GM12892 (cell line): ENCODE data around the gene SARS1. TPM values are rescaled to one million over a fixed set of nuclear protein-coding genes. Genes with fewer than 3 reads are reported as not detected.
"Not testable (repeated sequence)": the region's sequence is repeated elsewhere in the genome, so short reads cannot be mapped to it uniquely, and the experiment has no call there.

Experiments used
- DNase-seq: peaks from one replicate; pipeline ENCODE4 v3.0.0; 2011; ENCODE audit not compliant: insufficient read length
- FAIRE-seq: peaks from 2 replicates; lab custom pipeline; 2011; peaks lifted over from hg19 to GRCh38; lab: Jason Lieb, UNC
- POLR2A ChIP-seq: IDR thresholded peaks from 2 replicates; pipeline ENCODE4 v1.6.1; 2011; ENCODE audit warnings: low read depth, low read length, control low read depth
- POLR2AphosphoS5 ChIP-seq: IDR thresholded peaks from 2 replicates; pipeline ENCODE4 v1.6.1; 2011; ENCODE audit warnings: low read depth, low read length, control low read depth
- TAF1 ChIP-seq: IDR thresholded peaks from 2 replicates; pipeline ENCODE4 v1.6.1; 2011; ENCODE audit warnings: low read depth, mild to moderate bottlenecking, control low read depth, low read length, borderline replicate concordance
- polyA plus RNA-seq: library from polyadenylated mRNA; unstranded; fragments of >200 nt; gene quantifications from one replicate; pipeline ENCODE4 v1.2.1, GENCODE V29; 2012; ENCODE audit warnings: missing spikeins, inconsistent platforms; ENCODE audit not compliant: missing spikeins

The SARS1 gene, protein sequence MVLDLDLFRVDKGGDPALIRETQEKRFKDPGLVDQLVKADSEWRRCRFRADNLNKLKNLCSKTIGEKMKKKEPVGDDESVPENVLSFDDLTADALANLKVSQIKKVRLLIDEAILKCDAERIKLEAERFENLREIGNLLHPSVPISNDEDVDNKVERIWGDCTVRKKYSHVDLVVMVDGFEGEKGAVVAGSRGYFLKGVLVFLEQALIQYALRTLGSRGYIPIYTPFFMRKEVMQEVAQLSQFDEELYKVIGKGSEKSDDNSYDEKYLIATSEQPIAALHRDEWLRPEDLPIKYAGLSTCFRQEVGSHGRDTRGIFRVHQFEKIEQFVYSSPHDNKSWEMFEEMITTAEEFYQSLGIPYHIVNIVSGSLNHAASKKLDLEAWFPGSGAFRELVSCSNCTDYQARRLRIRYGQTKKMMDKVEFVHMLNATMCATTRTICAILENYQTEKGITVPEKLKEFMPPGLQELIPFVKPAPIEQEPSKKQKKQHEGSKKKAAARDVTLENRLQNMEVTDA
- 87.9 TPM for polyA plus RNA-seq

DNA sequence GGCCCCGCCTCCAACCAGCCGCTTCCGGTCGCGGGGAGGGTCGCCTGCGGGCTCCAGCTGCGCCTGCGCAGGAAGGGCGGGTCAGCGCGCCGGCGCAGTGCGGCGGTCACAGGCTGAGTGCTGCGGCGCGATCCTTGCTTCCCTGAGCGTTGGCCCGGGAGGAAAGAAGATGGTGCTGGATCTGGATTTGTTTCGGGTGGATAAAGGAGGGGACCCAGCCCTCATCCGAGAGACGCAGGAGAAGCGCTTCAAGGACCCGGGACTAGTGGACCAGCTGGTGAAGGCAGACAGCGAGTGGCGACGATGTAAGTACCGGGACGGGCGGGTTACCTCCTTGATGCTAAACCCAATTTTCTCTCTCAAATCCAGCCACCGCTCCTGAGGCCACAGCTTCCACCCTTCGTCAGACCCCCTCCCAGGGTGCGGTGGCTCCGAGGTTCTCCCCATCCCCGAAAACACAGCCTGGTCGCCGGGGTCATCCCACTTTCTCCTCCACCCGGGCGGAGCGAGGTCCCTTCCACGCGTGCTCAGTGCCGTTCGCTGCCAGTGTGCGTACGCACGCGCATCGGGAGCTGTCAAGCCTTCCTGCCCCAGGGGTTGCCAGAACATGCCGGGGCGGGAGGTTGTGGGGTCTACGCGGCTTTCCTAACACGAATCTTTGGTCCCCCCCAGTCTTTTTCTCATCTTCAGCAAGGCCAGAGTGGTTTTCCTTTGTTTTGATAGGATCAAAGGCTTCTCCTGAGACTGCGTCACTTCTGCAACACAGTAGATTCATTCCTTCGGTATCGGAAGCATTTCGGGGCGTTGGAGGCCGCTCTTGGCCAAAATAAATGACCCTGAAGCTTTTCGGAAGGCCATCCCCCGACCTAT lies at the start of gene SARS1:
Gene SARS1, plus strand, starts transcription at position 95 of the 870 bp plus-strand sequence. Its CDS starts 75 bp downstream, at position 170.
- TF ChIP-seq POLR2AphosphoS5 (peak; percentile 69), TAF1 (0 out of 2 replicates have a peak, but pooled peaks have one; percentile 9), POLR2A (peak; percentile 77)
- peak; percentile 82 for DNase-seq
- peak; percentile 98 for FAIRE-seq

DNA sequence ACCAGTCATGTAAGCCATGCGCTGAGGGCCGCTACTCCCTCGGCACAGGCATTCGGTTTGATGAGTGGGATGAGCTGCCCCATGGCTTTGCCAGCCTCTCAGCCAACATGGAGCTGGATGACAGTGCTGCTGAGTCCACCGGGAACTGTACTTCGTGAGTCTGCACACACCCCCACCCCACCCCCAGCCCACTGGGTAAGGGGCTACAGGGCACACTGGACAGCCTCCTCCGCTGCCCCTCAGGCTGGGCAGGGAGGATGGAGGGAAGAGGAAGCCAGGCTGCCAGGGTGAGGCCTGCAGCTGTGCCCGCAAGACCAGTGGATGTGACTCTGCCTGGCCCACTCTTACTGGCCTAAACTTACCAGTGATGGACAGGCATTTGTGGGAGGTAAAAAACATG lies 49.2 kb upstream of the SARS1 start:
- TF ChIP-seq POLR2AphosphoS5 (no peak), TAF1 (no peak), POLR2A (no peak)
- no peak for FAIRE-seq
- no peak for DNase-seq

DNA sequence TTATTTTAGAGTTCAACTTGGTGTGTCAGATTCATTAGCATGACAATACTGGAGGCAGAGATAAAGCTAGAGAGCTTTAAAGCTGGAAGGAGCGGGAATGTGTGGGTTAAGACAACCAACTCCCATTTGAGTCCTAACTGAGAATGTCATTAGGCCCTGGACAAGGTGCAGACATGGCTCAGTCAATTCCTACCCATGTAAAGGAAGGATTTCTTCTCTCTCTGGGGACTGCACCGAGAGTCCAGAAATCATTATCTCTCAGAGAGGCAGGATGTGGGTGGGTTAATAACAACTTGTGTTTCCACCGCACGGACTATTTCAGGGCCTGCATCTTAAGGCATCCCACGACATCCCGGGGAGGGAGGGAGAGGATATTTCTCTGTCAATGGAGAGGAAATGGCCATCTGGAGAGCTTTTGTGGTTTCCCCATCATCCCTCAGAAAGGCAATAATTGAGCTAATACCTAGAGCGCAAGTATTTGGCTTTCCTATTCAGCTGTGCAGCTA lies 46.7 kb upstream of the SARS1 start:
- DNase-seq (no peak), FAIRE-seq (no peak)
- TF ChIP-seq POLR2AphosphoS5, result no peak
- no peak for TF ChIP-seq TAF1
- no peak for TF ChIP-seq POLR2A

DNA sequence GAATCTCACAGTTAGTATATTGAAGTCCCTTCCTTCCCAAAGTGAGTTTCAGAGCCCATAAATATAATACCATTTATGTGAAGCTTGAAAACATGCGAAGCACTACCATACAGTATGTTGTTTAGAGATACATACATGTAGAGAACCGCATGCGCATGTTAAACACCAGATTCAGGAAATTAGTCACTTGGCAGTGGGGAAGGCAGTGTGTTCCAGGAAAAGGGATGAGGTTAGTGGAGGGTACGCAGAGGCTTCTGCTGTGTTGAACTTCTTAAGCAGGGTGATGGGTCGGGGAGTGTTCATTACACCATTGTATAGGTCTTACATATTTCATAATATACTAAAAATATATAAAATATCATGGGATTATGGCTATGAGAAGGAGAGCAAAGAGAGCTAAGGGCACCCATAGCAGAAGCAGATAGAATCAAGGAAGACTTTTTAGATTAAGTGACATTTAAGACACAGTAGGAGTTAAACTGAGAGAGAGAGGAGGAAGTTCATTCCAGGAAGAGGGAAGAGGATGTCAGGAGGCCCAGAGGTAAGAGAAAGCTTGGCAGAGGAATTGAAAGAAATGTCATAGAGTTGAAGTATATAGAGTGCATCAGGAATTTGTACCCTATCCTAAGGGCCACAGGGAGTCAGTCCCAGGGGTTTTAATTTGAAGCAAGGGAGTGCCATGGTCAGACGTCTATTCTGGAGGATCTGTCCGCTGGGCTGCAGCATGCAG lies 43.5 kb upstream of the SARS1 start:
- no peak for DNase-seq
- no peak for FAIRE-seq
- TF ChIP-seq POLR2A, result no peak
- TF ChIP-seq POLR2AphosphoS5, result no peak
- no peak for TF ChIP-seq TAF1

DNA sequence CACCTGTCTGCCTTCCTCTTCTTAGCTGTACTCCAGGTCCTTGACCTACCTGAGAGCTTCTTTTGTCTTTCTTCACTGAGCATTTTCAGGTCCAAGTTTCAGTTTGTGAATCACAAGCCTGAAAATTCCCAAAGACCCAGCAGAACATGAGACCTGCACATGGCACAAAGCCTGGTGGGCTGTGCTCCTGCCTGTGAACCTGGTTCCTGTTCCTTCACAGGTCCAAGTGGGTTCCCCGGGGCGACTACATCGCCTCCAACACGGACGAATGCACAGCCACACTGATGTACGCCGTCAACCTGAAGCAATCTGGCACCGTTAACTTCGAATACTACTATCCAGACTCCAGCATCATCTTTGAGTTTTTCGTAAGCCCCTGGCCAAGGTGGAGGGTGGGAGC lies 42.1 kb upstream of the SARS1 start:
- DNase-seq, result no peak
- FAIRE-seq, result no peak
- TF ChIP-seq TAF1 (no peak), POLR2AphosphoS5 (no peak)

DNA sequence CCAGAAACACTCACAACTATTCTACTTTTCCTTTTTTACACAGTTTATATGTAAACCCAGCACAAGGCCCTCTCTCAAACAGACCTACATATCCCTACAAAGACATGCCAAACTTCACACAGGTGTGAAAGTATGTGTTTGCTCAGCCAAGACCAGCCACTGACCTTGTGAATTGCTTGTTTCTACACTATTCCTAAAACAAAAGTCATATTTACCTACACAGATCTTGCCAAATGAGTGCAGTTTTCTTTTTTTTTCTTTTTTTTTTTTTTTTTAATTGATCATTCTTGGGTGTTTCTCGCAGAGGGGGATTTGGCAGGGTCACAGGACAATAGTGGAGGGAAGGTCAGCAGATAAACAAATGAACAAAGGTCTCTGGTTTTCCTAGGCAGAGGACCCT lies 37.4 kb upstream of the SARS1 start:
- FAIRE-seq, DNase-seq: not testable (repeated sequence)

DNA sequence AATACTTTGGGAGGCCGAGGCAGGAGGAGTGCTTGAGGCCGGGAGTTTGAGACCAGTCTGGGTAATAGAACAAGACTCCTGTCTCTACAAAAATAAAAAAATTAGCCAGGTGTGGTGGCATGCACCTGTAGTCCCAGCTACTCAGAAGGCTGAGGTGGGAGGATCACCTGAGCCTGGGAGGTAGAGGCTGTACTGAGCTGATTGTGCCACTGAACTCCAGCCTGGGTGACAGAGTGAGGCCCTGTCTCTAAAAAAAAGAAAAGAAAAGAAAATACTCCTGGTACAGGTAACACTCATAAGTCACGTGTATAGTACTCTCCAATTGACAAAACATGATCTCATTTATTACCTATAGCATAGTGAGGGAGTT lies 33.0 kb upstream of the SARS1 start:
- not testable (repeated sequence) for FAIRE-seq, DNase-seq

DNA sequence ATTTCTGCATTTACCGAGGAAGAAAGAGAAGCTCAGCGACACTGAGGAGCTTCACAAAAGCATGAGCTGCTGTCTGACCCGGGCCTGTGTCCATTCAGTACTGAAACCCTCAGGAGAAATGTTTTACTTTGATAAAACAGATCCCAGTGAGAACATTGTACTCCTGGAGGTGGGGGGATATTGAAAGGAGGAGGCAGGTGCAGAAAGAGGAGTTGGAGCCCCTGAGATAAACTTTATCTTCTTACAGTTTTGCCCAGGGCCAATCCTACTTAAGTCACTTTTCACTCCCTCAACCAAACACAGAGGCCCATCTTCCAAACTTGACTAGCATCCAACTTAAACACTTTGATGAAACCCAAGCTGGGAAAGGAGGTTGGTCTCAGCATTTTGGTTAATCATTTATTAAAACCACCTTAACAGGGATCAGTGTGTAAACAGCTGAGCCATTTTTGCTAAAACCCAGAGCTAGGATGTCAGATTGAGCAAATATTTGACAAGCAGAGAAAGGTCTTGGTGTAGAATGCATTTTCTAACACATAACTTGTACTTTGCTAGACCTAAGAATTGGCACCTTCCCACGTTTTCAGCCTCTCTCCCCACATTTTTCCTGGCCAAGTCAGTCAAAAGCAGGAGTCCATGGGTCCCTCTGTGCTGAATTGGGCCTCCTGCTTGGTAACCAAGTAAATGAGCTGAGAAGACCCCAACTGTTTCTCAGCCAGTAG lies 32.5 kb upstream of the SARS1 start:
- FAIRE-seq (no peak), DNase-seq (no peak)
- TF ChIP-seq TAF1, result no peak
- no peak for TF ChIP-seq POLR2A

DNA sequence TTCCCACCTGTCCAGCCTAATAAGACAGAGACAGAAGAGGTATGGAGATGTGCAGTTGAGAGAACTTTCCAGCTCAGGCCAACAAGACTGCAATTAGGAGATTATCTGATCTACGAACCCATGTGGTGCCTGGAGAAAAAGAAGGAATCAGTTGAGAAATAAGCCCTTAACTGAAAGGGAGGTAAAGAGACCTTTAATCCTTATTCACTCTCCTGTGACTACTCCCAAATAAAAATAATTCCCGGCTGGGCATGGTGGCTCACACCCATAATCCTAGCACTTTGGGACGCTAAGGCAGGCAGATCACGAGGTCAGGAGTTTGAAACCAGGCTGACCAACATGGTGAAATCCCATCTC lies 31.9 kb upstream of the SARS1 start:
- DNase-seq (no peak), FAIRE-seq (no peak)
- TF ChIP-seq POLR2A (no peak), TAF1 (no peak), POLR2AphosphoS5 (no peak)

DNA sequence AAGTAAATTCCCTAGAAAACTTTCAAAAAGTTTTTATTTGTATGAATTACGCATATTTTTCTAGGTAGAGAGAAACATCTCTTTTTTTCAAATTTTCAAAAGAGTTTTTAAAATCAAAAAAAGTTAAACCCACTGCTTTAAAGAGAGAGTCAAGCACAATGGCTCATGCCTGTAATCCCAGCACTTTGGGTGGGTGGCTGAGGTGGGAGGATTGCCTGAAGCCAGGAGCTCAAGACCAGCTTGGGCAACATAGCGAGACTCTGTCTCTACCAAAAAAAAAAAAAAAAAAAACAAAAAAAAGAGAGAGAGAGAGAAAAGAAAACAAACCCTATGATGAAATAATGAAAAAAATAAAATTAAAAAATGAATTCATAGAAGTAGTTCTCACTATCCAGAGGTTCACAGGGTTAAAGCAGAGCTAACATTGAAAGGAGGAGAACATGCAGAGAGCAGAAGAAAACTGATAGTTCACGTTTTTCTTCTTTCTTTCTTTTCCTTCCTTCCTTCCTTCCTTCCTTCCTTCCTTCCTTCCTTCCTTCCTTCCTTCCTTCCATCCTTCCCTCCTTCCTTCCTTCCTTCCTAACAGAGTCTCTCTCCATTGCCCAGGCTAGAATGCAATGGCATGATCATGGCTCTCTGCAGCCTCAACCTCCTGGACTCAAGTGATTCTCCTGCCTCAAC lies 30.5 kb upstream of the SARS1 start:
- TF ChIP-seq TAF1 (no peak), POLR2AphosphoS5 (no peak), POLR2A (no peak)
- FAIRE-seq (no peak), DNase-seq (no peak)
